Stimulated activated naive CD4-positive, alpha-beta T cell (primary cell): Measurements from ENCODE around the gene CILP2.

Experiments used
- DNase-seq, 6 experiments: peaks; one replicate each; lab custom pipeline; 2025; lab: John Stamatoyannopoulos, UW

The CILP2 gene

DNA sequence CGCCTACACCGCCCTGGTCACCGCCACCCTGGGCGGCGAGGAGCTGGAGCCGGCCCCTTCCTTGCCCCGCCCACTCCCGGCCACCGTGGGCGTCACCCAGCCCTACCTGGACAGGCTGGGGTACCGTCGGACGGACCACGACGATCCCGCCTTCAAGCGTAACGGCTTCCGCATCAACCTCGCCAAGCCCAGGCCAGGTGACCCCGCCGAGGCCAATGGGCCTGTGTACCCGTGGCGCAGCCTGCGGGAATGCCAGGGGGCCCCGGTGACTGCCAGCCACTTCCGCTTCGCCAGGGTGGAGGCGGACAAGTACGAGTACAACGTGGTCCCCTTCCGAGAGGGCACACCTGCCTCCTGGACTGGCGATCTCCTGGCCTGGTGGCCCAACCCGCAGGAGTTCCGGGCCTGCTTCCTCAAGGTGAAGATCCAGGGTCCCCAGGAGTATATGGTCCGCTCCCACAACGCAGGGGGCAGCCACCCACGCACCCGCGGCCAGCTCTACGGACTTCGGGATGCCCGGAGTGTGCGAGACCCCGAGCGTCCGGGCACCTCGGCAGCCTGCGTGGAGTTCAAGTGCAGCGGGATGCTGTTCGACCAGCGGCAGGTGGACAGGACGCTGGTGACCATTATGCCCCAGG lies 7.0 kb downstream of the CILP2 start:
- no peak for DNase-seq

DNA sequence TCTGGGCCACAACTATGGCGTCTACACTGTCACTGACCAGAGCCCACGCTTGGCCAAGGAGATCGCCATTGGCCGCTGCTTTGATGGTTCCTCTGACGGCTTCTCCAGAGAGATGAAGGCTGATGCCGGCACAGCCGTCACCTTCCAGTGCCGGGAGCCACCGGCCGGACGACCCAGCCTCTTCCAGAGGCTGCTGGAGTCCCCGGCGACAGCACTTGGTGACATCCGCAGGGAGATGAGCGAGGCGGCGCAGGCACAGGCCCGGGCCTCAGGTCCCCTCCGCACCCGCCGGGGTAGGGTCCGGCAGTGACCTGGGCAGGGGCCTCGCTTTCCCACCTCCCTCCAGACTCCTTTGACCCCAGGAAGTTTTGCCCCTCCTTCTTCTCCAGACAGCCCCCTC lies 7.6 kb downstream of the CILP2 start:
- DNase-seq: no peak

DNA sequence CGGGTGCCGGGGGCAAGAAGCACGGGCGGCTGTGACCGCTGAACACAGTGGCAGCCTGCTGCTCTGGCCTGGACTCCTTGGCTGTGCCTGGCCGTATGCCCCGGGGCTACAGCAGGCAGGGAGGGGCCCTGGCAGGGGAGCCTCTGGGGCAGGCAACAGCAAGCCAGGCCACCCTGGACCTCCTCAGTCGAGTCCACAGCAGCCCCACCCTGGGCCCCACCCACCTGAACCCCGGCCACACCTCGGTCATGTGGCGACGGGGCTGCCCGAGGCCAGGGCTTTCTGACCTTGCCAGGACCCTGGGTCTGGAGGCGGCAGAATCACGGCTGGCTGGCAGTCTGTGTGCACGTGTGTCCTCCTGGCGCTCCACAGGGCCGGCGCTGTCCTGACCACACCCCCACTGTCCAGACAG lies 8.7 kb downstream of the CILP2 start:
- DNase-seq: no peak

DNA sequence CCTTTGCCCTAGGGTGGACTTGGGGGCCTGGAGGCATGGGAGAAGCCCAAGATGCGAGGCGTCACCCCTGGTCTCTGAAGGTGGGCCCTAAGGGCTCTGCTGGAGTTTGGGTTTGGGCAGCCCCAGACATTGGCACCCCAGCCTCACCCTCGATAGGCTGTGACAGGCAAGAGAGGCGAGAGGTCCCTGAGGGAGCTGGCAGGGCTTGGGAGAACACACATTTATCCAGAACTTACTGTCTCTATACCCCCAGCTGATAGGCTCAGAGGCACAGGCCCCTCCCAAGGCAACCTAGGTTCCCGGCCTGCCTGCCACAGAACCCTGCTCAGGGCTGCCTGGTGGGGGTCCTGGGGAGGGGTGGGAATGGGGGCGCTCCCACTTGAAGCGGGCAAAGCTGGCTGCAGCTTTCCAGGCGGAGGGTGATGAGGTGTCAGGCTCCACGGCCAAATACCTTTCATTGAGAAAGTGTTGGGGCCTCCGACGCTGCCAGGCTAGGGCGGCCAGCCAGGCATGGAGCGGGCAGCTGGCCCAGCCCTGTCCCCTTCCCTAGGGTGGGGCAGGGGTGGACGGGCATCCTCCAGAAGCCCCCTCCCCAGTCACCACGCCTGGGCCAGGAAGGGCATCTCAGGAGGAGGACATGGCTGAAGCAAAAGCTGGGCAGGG lies 9.7 kb downstream of the CILP2 start:
- DNase-seq: no peak

DNA sequence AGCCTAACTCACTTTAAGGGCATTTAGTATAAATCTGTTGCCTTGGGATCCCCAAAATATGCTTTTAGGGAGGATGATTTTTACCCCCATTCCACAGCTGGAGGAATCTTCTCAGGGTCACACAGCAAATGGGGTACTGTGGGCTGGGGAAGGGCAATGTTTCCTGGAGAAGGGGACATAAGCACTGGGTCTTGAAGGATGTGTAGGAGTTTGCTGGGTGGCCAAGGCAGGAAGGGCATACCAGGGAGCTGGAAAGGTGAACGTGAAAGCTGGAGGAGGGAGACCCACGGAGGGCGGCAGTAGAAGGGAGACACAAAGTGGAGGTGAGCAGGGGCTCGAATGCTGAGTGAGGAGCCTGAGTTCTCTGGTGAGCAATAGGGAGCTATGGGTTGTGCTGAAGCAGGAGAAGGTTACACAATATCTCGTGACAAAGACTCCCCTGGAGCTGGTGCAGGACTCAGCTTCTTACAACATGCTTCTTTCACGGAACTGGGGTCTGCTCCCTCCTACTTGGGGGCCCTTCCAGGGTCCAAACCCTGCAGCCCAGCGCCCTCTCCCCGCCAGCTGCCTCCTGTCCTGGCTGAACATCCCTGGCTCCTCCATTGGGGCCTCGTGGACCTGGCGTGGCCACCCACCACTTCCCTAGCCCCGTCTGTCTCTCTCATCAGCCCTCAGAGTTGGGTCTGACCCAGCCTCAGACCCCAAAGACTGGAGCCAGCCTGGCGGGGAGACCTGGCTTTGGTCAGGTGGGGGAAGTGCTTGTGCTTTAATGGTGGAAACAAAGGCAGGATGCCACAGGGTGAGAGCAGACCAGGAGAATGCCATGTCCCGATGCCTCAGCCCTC lies 11.1 kb downstream of the CILP2 start:
- DNase-seq: no peak

DNA sequence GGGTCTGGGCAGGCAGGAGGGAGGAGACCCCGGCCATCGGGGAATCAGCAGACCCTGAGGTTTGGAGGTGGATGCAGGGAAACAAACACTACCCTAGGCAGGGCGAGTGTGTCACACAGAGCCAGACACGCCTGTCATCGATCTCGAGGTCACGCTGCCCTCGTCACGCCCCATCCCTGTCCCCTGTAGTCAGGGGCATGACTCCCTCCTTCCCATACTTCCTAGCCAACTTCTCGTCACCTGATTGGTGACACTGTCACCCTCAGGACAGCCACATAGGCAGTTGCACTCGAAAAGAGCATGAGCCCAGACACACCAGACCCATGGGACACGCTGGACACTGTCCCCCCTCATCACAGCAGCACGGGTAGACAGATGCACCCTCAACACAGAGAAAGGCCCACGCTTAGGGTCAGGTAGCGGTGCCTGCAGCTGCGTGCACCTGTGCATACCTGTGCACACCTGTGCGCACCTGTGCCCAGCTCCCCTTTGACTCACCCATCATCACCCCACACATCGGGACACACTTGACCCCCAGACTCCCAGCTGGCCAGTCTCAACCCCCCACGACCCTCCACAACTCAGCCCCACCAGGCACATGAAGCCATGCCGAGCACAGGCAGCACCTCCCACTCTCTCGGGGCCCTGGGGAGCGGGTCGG lies 11.9 kb downstream of the CILP2 start:
- DNase-seq: no peak

DNA sequence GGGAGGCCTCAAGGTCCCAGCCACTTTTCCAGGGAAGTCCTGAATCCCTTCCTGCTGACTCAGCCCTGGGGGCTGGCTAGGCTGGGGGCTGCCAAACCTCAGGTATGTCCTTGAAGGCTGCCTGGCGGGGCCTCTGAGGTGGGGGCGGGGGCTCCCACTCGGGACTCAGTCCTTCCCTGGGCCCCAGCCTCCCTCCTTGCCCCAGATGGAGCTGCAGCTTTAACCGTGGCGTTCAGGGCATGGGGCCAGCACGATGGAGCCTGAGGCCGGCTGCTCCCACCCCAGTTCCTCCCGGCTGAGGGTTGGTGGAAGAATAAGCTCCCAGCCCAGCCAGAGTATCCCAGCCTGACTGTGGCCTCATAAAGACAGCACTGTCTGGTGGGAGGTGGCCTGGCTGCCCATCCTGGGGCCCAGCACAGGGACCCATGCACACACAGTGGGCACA lies 12.4 kb downstream of the CILP2 start:
- DNase-seq: no peak

DNA sequence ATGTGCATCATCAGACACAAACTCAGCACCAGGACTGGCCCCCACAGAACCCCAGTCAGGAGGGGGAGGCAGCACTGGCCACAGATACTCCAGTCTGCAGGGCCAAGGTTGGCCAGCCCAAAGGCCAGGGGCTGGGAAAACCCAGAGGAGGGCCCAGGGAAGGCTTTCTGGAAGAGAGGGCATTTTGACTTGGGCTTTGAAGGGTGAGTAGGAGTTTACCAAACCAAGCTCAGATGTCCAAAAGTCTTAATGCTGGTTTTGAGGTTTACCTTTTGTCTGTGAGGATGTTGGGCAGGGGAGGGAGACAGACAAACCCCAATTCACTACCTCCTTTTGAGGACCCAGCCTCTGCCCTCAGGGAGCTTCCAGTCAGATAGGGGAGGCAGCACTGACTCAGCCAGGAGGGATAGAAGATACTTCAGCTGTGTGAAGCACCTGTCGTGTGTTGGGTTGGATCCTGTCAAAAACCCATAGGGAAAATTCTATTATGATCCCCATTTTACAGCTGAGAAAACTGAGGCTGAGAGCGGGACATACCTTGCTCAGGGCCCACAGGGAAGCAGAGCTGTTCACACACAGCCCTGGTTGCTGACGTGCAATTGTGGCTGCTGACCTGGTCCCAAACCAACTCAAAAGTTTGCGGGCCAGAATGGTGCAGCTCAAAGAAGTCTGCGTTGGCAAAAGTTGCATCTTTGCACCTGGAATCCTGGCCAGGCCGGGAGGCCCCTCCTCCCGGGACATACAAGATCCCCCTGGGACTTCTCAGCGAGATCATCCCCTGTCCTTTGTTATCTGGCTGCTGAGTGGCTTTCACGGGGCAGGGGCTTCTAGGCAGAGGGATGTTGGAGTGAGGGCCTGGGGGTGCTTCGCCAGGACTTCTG lies 13.1 kb downstream of the CILP2 start:
- no peak for DNase-seq

DNA sequence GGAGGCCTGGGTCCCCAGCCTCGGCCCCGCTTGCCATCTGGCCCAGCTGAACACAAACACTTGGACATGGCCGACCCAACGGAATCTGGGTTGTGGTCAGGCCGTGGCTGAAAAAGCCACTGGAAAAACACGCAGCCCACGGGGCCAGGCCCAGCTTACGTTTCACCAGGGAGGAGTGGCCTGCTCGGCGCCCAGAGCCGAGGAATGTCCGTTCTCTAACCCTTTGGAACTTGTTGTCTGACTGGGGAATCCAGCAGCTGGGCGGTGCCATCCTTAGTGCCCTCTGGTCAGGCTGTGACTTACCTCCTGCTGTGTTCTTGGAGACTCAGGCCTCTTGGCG lies 13.8 kb downstream of the CILP2 start:
- no peak for DNase-seq

DNA sequence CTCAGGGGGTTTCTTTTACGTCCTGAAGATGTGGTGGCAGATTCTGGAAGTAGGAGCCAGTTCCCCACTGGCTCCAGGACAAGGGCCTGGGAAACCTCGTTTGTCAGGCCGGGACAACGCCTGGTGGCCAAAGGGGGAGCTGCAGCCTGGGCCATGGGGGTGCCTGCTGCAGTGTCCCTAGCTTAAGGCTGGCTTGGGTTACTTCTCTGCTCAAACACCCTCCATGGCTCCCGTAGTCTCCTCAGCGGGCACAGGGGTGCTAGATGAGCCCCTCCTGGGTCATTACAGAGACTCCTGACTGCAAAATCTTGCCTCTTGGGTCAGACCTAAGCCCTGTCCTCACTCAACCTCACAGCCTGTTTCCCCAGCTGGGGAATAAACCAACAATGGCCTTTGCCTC lies 14.7 kb downstream of the CILP2 start:
- DNase-seq: no peak

DNA sequence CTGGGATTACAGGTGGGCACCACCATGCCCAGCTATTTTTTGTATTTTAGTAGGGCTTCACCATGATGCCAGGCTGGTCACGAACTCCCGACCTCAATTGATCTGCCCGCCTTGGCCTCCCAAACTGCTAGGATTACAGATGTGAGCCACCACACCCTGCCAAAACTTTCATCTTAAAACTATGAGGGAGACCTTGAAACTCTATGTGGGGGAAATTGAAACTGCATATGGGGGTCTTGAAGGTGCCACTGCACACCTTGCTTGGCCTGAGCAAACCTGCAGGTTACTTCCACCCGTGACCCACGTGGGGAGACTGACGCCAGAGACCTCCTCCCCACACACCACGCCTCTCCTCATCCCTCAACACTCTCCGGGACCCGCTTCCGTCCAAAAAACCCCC lies 15.6 kb downstream of the CILP2 start:
- no peak for DNase-seq

DNA sequence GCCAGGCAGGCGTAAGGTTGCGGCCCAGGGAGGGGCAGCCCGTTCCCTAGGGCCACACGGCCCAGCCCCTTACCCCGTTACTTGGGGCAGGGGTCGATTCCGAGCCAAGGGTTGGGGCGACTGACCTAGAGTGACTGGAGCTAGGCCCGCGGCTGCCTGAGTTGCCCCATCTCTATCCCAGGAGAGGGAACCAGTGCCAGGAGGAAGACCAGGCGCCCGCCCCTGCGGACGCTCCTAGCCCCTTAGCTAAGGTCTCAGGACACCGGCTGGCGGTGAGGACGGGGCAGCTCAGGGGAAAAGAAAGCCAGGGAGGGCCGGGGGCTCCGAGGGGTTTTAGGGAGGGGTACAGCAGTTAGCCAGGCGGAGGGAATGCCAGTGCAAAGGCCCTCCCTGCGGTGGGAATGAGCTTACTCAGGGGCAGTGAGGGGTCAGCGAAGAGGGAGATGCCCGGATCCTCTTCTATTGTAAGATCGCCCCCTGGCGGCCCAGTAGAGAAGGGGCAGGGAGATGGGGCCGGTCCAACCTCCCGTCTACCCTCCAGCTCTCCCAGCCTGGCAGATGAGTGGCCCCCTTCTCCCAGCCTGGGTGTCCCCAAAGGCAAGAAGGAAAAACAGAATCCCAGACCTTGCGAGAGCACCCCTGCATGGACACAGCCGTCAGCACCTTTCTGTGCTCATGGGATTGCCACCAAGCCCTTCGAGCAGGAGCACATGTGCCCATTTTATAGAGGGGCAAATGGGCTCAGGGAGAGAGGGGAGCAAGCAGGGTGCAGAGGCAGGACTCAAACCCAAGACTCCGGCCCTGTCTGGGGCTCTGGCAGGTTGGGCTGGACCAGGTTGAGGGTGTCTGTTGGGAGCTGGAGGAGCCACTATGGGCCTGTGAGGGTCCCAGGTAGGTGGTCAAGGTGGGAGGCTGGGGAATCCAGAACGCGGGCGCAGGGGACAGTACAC lies 16.3 kb downstream of the CILP2 start:
- DNase-seq: peak in 4 of 6 experiments; percentile 23 to 49 (median 30)

DNA sequence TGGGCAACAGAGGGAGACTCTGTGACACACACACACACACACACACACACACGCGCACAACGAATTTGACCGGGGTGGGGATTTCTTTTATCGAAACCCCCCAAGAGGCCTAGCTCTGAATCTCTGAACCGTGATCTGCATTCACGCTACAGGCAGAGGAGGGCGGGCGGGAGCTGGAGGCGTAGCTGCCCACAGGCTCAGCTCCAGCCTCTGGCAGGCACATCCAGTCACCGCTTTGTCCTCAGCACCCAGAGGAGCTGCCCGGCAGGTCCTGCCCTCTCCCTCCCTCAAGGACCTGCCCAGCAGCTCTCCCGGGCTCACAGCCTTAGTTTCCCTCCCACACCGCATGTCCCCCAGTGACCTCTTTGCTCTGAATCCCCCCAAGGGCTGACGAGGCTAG lies 20.0 kb downstream of the CILP2 start:
- DNase-seq: no peak

DNA sequence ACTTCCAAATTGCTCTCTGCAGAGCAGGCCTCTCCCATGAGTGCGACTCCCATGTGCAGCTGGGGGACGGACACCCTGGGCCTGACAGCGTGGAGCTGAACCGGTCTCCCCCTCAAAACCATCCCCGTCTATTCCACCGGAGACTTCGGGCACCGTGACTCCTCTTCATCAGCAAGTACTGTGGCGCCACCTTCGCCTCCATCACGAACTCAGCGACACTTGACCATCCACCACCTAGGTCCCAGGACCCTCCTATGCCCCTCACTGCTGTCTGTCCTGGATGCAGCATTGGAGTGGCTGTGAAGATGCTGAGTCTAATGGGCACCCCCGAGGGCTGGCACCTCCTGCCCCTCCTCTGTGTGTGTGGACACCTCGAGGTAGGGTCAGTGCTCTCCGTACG lies 20.6 kb downstream of the CILP2 start:
- no peak for DNase-seq

DNA sequence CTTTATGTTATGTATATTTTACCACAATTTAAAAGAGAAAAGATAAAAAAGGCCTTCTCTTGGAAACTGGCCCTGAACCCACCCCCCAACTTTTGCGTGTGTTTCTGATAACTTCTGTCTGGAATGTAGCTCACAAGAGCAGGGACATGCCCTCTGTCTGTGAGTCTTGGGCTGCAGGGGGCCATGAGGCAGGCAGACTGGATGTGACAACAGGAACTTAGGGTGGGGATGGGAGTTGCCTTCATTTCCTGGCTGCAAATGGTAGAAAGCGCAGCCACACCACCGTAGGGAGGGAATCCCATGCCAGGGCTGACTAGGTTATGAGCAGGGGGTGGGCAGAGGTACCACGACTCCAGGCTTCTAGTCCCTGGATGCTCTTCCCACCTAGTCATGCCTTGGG lies 21.9 kb downstream of the CILP2 start:
- peak in 2 of 6 experiments; percentile 31 to 41 for DNase-seq

DNA sequence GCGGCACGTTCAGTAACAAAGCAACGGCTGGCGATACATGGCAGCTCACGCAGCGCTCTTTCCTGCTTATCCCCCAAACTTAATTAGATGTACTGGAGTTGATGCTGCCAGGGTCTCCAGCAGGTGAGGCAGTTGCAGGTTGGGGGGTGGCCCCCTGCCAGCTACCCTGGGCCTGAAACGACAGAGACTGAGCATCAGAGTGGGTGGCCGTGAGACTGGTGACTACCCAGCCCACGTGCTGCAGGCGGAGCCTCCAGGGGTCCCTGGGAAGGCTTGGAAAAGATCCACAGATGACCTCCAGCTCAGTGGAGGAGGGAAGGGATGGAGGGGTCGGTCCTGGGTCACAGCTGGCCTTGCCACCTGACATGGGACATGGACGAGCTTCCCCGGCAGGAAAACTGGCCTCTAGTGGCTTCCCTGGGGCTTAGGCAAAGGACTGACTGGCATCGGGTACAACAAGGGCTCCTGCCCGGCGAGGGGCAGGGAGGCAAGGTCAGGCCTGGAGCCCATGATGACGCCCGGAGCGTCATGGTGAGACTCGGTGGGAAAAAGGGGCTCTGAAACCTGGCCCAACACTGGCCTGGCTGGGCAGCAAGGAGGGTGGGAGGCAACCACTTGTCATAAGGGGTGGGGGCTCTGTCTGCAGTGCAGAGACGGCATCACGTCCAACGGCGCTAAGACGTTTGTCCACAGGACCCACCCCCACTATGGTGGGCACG lies 24.0 kb downstream of the CILP2 start:
- no peak for DNase-seq

DNA sequence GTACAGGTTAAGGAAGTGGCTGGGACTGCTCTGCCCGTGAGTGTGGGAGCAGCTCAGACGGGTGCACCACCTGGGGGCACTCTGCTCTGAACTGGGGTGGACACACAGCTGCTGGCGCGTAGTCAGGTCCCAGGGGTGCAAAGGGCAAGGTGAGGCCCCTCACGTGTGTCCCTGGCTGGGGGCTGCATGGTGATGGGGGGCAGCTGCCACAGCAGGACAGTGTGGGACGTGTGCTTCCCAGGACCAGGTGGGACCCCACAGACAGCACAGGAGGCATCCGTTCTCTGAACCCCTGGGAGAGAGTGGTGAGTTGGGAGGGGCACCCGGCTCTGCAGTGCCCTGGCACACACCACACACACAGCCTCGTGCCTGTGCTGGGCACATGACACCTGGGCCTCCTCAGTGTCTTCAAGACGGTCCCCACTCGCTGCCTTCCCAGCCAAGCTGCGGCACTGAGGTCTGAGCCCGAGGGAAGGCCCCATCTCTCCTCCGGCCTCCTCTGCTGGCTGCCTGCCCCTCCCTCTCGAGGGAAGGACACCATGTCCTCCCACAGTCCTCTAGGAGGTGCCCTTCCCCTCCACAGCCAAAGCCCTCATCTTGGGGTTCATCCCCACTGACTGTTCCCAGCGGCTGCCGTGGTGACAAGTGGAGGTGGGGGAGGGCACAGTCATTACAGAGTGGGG lies 24.7 kb downstream of the CILP2 start:
- peak in 5 of 6 experiments; percentile 13 to 53 (median 33) for DNase-seq

DNA sequence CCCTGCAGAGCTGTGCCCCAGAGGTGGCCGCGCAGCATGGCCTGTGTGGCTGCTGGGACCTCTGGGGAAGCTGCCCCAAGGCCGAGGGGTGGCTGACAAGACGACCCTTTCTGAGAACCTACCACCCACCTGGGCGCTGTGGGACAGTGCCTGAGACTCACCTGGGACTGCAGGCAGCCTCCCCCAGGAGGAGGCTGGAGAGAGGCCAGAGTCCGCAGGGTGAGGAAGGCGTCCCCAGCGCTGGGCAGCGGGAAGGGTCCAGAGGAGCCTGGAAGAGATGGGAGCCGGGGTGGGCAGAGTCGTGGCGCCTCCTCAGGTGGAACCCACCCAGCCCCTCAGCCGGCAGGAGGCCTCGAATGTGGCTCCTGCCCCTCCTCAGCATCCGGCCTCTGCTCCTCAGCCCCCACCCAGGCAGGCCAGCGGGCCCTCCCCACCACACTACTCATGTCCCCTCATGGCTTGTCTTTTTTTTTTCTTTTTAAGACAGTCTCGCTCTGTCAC lies 25.3 kb downstream of the CILP2 start:
- no peak for DNase-seq

DNA sequence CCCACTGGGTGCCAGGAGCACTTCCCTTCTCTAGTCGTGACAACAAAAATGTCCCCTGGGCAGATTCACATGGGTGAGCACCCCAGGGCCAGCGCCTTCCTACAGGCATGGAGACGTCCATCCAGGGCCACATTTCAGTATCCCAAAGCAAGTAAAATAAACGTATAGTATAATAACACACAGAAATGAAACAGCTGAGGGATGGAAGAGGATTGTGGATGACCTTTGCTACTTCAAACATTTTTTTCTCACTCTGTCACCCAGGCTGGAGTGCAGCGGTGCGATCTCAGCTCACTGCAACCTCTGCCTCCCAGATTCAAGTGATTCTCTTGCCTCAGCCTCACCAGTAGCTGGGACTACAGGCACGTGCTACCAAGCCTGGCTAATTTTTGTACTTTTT lies 28.2 kb downstream of the CILP2 start:
- DNase-seq: no peak
